Measurements from ENCODE around the gene ZNF543. TPM values are rescaled to one million over a fixed set of nuclear protein-coding genes. Genes with fewer than 3 reads are reported as not detected.
A peak's percentile ranks its signal among the peaks of the same experiment; 100 is the strongest.

Gene ZNF543
- total and polyA plus RNA-seq, 9 of the 15 experiments (the other 6 are each of a cell fraction or from before 2014, with no cell fraction given) = 0.14 to 5.5 (median 2.4) TPM

GRCh38 chr19:57280165-57280961 lies 39.9 kb upstream of the ZNF543 start, which contains the start of gene ZNF460 (continued):
- TF ChIP-seq MGA (IDR thresholded peaks at IDR 0.05) = no peak
- no peak for TF ChIP-seq STAT5A (IDR thresholded peaks at IDR 0.05; ENCODE audit: borderline replicate concordance, low read length)
- no peak for TF ChIP-seq AFF4 (CRISPR knock-in tag; IDR thresholded peaks at IDR 0.05)
- TF ChIP-seq ETV6 (IDR thresholded peaks at IDR 0.05; ENCODE audit: borderline replicate concordance in 1 of 2, low read depth in 2 of 2, low read length in 1 of 2) = no peak
- TF ChIP-seq ETV6 (CRISPR knock-in tag; IDR thresholded peaks at IDR 0.05; ENCODE audit: borderline replicate concordance) = no peak
- no peak; the same call in 1 of the 2 replicates for TF ChIP-seq ZNF561 (CRISPR knock-in tag; conservative IDR thresholded peaks at IDR 0.05)
- no peak for TF ChIP-seq HMG20B (CRISPR knock-in tag; IDR thresholded peaks at IDR 0.05)
- no peak for TF ChIP-seq ZNF311 (CRISPR knock-in tag; IDR thresholded peaks at IDR 0.05)
- peak; percentile 56; the same call in 1 of the 2 replicates for TF ChIP-seq MXI1 (IDR thresholded peaks at IDR 0.05; ENCODE audit: low read depth, low read length)
- no peak for TF ChIP-seq HES1 (IDR thresholded peaks at IDR 0.05; ENCODE audit: low read depth)
- TF ChIP-seq EHMT2 (IDR thresholded peaks at IDR 0.05) = no peak
